CD4-positive, alpha-beta T cell (primary cell): ENCODE results near the gene CRIM1. TPM values are rescaled to one million over a fixed set of nuclear protein-coding genes. Genes with fewer than 3 reads are reported as not detected.

Source experiments
- ATAC-seq: fragments of 200-7000 bp; cut with Tn5 transposase; one replicate; pipeline ENCODE4 v1.10.0; 2022; ENCODE audit warnings: mild to moderate bottlenecking; ENCODE audit not compliant: poor library complexity
- CTCF ChIA-PET: fragments of 350-600 bp; sonication (Branson Sonifier 250); formaldehyde crosslinking; loops from one replicate; lab custom pipeline; 2021; ENCODE audit warnings: antibody characterized with exemption, inconsistent platforms; lab: Charles Lee
- POLR2A ChIA-PET: fragments of 350-600 bp; sonication (Branson Sonifier 250); formaldehyde crosslinking; loops from one replicate; lab custom pipeline; 2021; ENCODE audit warnings: antibody characterized with exemption, inconsistent platforms; lab: Charles Lee
- DNase-seq, 14 experiments: peaks; one replicate each; pipeline ENCODE4 v3.0.0-alpha.2; 2013 to 2020; ENCODE audit warnings: mixed read lengths in 2 of 14
- H3K27ac ChIP-seq, 2 donors: one replicate each; pipeline versions ENCODE4 v1.5.1 to v1.7.0; 2013; ENCODE audit warnings: low read length in 2 of 2, low read depth in 1 of 2, mild to moderate bottlenecking in 1 of 2
- H3K27me3 ChIP-seq, 2 experiments: 1 replicate in 1 of 2; 2 replicates in 1 of 2; pipeline versions ENCODE4 v1.6.1 to v1.7.0; 2013; ENCODE audit warnings: low read length in 2 of 2, control low read depth in 1 of 2, mild to moderate bottlenecking in 1 of 2, moderate library complexity in 1 of 2; ENCODE audit not compliant: insufficient read depth in 2 of 2, control insufficient read depth in 1 of 2
- H3K36me3 ChIP-seq: one replicate; pipeline ENCODE4 v1.6.1; 2013; ENCODE audit warnings: low read length, control low read depth; ENCODE audit not compliant: insufficient read depth
- H3K4me1 ChIP-seq: one replicate; pipeline ENCODE4 v1.6.1; 2013; ENCODE audit warnings: low read length, control low read depth; ENCODE audit not compliant: insufficient read depth
- H3K4me3 ChIP-seq: one replicate; pipeline ENCODE4 v1.5.1; 2013; ENCODE audit warnings: mild to moderate bottlenecking, low read length, moderate library complexity
- H3K9me3 ChIP-seq, 2 experiments: 1 replicate in 1 of 2; 2 replicates in 1 of 2; pipeline versions ENCODE4 v1.6.1 to v1.7.0; 2013; ENCODE audit warnings: low read length in 2 of 2, mild to moderate bottlenecking in 2 of 2, control low read depth in 1 of 2, moderate library complexity in 1 of 2; ENCODE audit not compliant: control insufficient read depth in 1 of 2, insufficient read depth in 1 of 2
- H3K27ac Mint-ChIP-seq: one replicate; pipeline ENCODE4 v1.8.0; 2020; ENCODE audit warnings: mixed read lengths
- H3K27me3 Mint-ChIP-seq: one replicate; pipeline ENCODE4 v1.8.0; 2021; ENCODE audit warnings: mixed read lengths
- H3K36me3 Mint-ChIP-seq: one replicate; pipeline ENCODE4 v1.8.0; 2021; ENCODE audit warnings: low read depth, mixed read lengths
- H3K4me1 Mint-ChIP-seq: one replicate; pipeline ENCODE4 v1.8.0; 2021; ENCODE audit warnings: low read depth, mixed read lengths
- H3K4me3 Mint-ChIP-seq: one replicate; pipeline ENCODE4 v1.8.0; 2020; ENCODE audit warnings: mild to moderate bottlenecking, mixed read lengths
- H3K9me3 Mint-ChIP-seq: one replicate; pipeline ENCODE4 v1.8.0; 2020; ENCODE audit warnings: mixed read lengths
- CTCF ChIP-seq: fragments of 200-600 bp; IDR thresholded peaks from one replicate; pipeline ENCODE4 v1.8.0; 2022; ENCODE audit warnings: antibody characterized with exemption, mild to moderate bottlenecking
- intact Hi-C, 2 experiments: fragments of 100-400 bp; cut with DNase I in 1 of 2; cut with micrococcal nuclease in 1 of 2; formaldehyde crosslinking; loops; one replicate each; pipeline versions ENCODE4 v1.15.1 to v1.9.0; 2023 to 2025; cut with DNase I, micrococcal nuclease
- total RNA-seq, 174 experiments: library from RNA in 2 of 174; stranded (reverse) in 2 of 174; gene quantifications; one replicate each; pipeline ENCODE4 v1.2.3 and lab custom pipeline; 2021 to 2026

Gene CRIM1
- total RNA-seq, 2 experiments from 2014 or later: 1.1 to 1.7 TPM

- POLR2A ChIA-PET: no interaction called here
- Mint-ChIP-seq H3K27ac (no peak overlapping the region), H3K36me3 (peaks cover 19% of the 10 kb centered on the region), H3K9me3 (no peaks in the 10 kb centered on the region), H3K4me1 (no peaks in the 10 kb centered on the region), H3K4me3 (no peak overlapping the region), H3K27me3 (no peaks in the 10 kb centered on the region)
- no peak for ATAC-seq
- intact Hi-C loops: no loop called here
- Histone ChIP-seq H3K27ac (no peak overlapping the region), H3K4me3 (no peak overlapping the region), H3K27me3 (no peaks in the 10 kb centered on the region), H3K4me1 (no peaks in the 10 kb centered on the region), H3K36me3 (no peaks in the 10 kb centered on the region), H3K9me3 (no peaks in the 10 kb centered on the region)
- CTCF ChIA-PET: no interaction called here
- no peak for DNase-seq
- no peak for TF ChIP-seq CTCF
These were observed 172.7 kb downstream of the CRIM1 start for GRCh38 chr2:36528274-36528673.

GRCh38 chr2:36528766-36529392, 173.3 kb downstream of the CRIM1 start:
- H3K36me3 ChIP-seq: no peaks in the 10 kb centered on the region
- Mint-ChIP-seq H3K27me3 (no peaks in the 10 kb centered on the region), H3K4me3 (no peak overlapping the region), H3K27ac (no peak overlapping the region), H3K36me3 (peaks cover 17% of the 10 kb centered on the region), H3K4me1 (no peaks in the 10 kb centered on the region), H3K9me3 (no peaks in the 10 kb centered on the region)
- ChIA-PET POLR2A (no interaction called here), CTCF (no interaction called here)
- H3K4me3 ChIP-seq: no peak overlapping the region
- no peak for TF ChIP-seq CTCF
- intact Hi-C loops: no loop called here
- H3K27me3 ChIP-seq: no peaks in the 10 kb centered on the region
- no peaks in the 10 kb centered on the region for H3K4me1 ChIP-seq
- peaks cover 0 to under 1% of the 10 kb centered on the region in 2 experiments for H3K9me3 ChIP-seq
- no peak for DNase-seq
- no peak for ATAC-seq
- H3K27ac ChIP-seq: no peak overlapping the region

- Mint-ChIP-seq H3K27ac (no peak overlapping the region), H3K9me3 (no peaks in the 10 kb centered on the region), H3K4me3 (no peak overlapping the region), H3K36me3 (peaks cover 12% of the 10 kb centered on the region), H3K4me1 (no peaks in the 10 kb centered on the region), H3K27me3 (no peaks in the 10 kb centered on the region)
- Histone ChIP-seq H3K27me3 (no peaks in the 10 kb centered on the region), H3K4me3 (no peak overlapping the region), H3K36me3 (no peaks in the 10 kb centered on the region), H3K4me1 (no peaks in the 10 kb centered on the region), H3K27ac (no peak overlapping the region), H3K9me3 (peaks cover 0 to 7% of the 10 kb centered on the region in 2 experiments)
- ChIA-PET POLR2A (no interaction called here), CTCF (no interaction called here)
- TF ChIP-seq CTCF: no peak
- ATAC-seq: no peak
- no peak for DNase-seq
- intact Hi-C loops: no loop called here
These were observed 174.8 kb downstream of the CRIM1 start for GRCh38 chr2:36530178-36530982.
